Thyroid gland (tissue), 4 donors: ENCODE data around the gene LRRC8A. TPM values are rescaled to one million over a fixed set of nuclear protein-coding genes. Genes with fewer than 3 reads are reported as not detected.

Experiments
- DNase-seq, 2 donors: peaks; one replicate each; pipeline ENCODE4 v3.0.0-alpha.2; 2019
- H3K27ac ChIP-seq, 3 donors: fragments of 200-600 bp; sonication (generic); 1 replicate in 2 of 3; 2 replicates in 1 of 3; pipeline ENCODE4 v1.5.1; 2016 to 2019; ENCODE audit warnings: mild to moderate bottlenecking in 1 of 3, moderate library complexity in 1 of 3
- H3K27me3 ChIP-seq: fragments of 200-600 bp; sonication (generic); one replicate; pipeline ENCODE4 v1.5.1; 2019
- H3K36me3 ChIP-seq, 2 donors: fragments of 200-600 bp; sonication (generic); one replicate each; pipeline ENCODE4 v1.5.1; 2016 to 2019
- H3K4me1 ChIP-seq, 2 donors: fragments of 200-600 bp; sonication (generic); one replicate each; pipeline ENCODE4 v1.5.1; 2017 to 2019
- H3K4me3 ChIP-seq, 3 donors: fragments of 200-600 bp; sonication (generic); replicated peaks in 1 of 3; 1 replicate in 2 of 3; 2 replicates in 1 of 3; pipeline ENCODE4 v1.5.1; 2016; ENCODE audit warnings: mild to moderate bottlenecking in 1 of 3
- H3K9me3 ChIP-seq: fragments of 200-600 bp; sonication (generic); one replicate; pipeline ENCODE4 v1.5.1; 2017
- CTCF ChIP-seq, 6 experiments: fragments of 200-600 bp in 3 of 6; fragments of 450-650 bp in 3 of 6; sonication (generic) in 3 of 6; IDR thresholded peaks; one replicate each; pipeline ENCODE4 v1.5.1; 2016 to 2019; ENCODE audit warnings: antibody characterized with exemption in 6 of 6, mild to moderate bottlenecking in 2 of 6, inconsistent platforms in 1 of 6, moderate library complexity in 1 of 6
- POLR2A ChIP-seq, 2 donors: fragments of 450-650 bp; IDR thresholded peaks; one replicate each; pipeline ENCODE4 v1.6.1; 2017; ENCODE audit warnings: antibody characterized with exemption in 2 of 2, mild to moderate bottlenecking in 2 of 2, moderate library complexity in 1 of 2
- WGBS, 2 donors: methylation state at CpG; one replicate each; pipeline ENCODE4 v1.1.5; 2017; 5-methylcytosine and 5-hydroxymethylcytosine counted together
- intact Hi-C: fragments of 100-400 bp; cut with DNase I; formaldehyde crosslinking; loops from one replicate; pipeline ENCODE4 v1.15.1; 2023
- total RNA-seq, 4 donors: library from RNA; depleted of rRNA; stranded (reverse); fragments of >200 nt; gene quantifications; one replicate each; pipeline ENCODE4 v1.2.3, GENCODE V29; 2016

LRRC8A gene
- total RNA-seq, 4 donors from 2014 or later, result 56.3 to 65.6 (median 61.5) TPM

- H3K36me3 ChIP-seq, result peaks cover 16 to 17% of the 10 kb centered on the region in 2 donors
- peak overlapping the region; percentile 83 to 94 (median 88) for H3K27ac ChIP-seq
- no peak overlapping the region for H3K4me3 ChIP-seq
- WGBS, 2 donors, result 43 to 84% methylated on average over 6 to 7 of the region's 17 CpGs
- peaks cover 20 to 33% of the 10 kb centered on the region in 2 donors for H3K4me1 ChIP-seq
- TF ChIP-seq CTCF (IDR thresholded peaks at IDR 0.05) (no peak), POLR2A (IDR thresholded peaks at IDR 0.05) (peak in 1 of 2 donors; percentile 44)
- no peaks in the 10 kb centered on the region for H3K9me3 ChIP-seq
- H3K27me3 ChIP-seq, result no peaks in the 10 kb centered on the region
- intact Hi-C loops, result no loop called here
- DNase-seq, result peak; percentile 86 to 89
Observed at GRCh38 chr9:128892221-128892921, 10.4 kb downstream of the LRRC8A start.

- Histone ChIP-seq H3K27me3 (no peaks in the 10 kb centered on the region), H3K9me3 (no peaks in the 10 kb centered on the region), H3K36me3 (peaks cover 17 to 19% of the 10 kb centered on the region in 2 donors), H3K4me1 (peaks cover 20 to 31% of the 10 kb centered on the region in 2 donors), H3K27ac (peak overlapping the region; percentile 83 to 94 (median 88)), H3K4me3 (no peak overlapping the region)
- TF ChIP-seq CTCF (IDR thresholded peaks at IDR 0.05) (no peak), POLR2A (IDR thresholded peaks at IDR 0.05) (no peak)
- intact Hi-C loops, result no loop called here
- 89 to 94% methylated on average over 8 of the region's 8 CpGs for WGBS, 2 donors
- DNase-seq, result no peak
Observed at GRCh38 chr9:128893354-128893753, 11.4 kb downstream of the LRRC8A start.

GRCh38 chr9:128894764-128895163 is 12.8 kb downstream of the LRRC8A start:
- intact Hi-C loops, result no loop called here
- 84 to 85% methylated on average over 2 of the region's 2 CpGs for WGBS, 2 donors
- no peaks in the 10 kb centered on the region for H3K9me3 ChIP-seq
- no peaks in the 10 kb centered on the region for H3K27me3 ChIP-seq
- no peak for DNase-seq
- no peak overlapping the region for H3K4me3 ChIP-seq
- no peak overlapping the region for H3K27ac ChIP-seq
- TF ChIP-seq POLR2A (IDR thresholded peaks at IDR 0.05), result no peak
- no peak for TF ChIP-seq CTCF (IDR thresholded peaks at IDR 0.05)
- peaks cover 8 to 19% of the 10 kb centered on the region in 2 donors for H3K36me3 ChIP-seq
- peaks cover 20 to 42% of the 10 kb centered on the region in 2 donors for H3K4me1 ChIP-seq

GRCh38 chr9:128895556-128895955 is 13.6 kb downstream of the LRRC8A start:
- TF ChIP-seq CTCF (IDR thresholded peaks at IDR 0.05), result no peak
- no peak for TF ChIP-seq POLR2A (IDR thresholded peaks at IDR 0.05)
- Histone ChIP-seq H3K27ac (no peak overlapping the region), H3K36me3 (peaks cover 8 to 19% of the 10 kb centered on the region in 2 donors), H3K9me3 (no peaks in the 10 kb centered on the region), H3K4me1 (peaks cover 20 to 49% of the 10 kb centered on the region in 2 donors), H3K4me3 (no peak overlapping the region), H3K27me3 (no peaks in the 10 kb centered on the region)
- 67 to 70% methylated on average over 4 of the region's 4 CpGs for WGBS, 2 donors
- peak; percentile 33 to 38 for DNase-seq
- intact Hi-C loops, result no loop called here

GRCh38 chr9:128898382-128898781 is 16.4 kb downstream of the LRRC8A start:
- H3K4me3 ChIP-seq, result no peak overlapping the region
- H3K36me3 ChIP-seq, result peaks cover 8 to 18% of the 10 kb centered on the region in 2 donors
- peaks cover 0 to 33% of the 10 kb centered on the region in 2 donors for H3K4me1 ChIP-seq
- TF ChIP-seq CTCF (IDR thresholded peaks at IDR 0.05) (no peak), POLR2A (IDR thresholded peaks at IDR 0.05) (no peak)
- H3K27me3 ChIP-seq, result no peaks in the 10 kb centered on the region
- no peak overlapping the region for H3K27ac ChIP-seq
- 80 to 85% methylated on average over 4 to 5 of the region's 5 CpGs for WGBS, 2 donors
- DNase-seq, result no peak
- intact Hi-C loops, result no loop called here
- H3K9me3 ChIP-seq, result no peaks in the 10 kb centered on the region
